ENCODE measurements around the gene CRTC1.

GRCh38 chr19:18768997-18769891 is 85.8 kb downstream of the CRTC1 start:
- TF ChIP-seq RCOR2 (CRISPR knock-in tag; IDR thresholded peaks at IDR 0.05) (no peak), HNRNPUL1 (IDR thresholded peaks at IDR 0.05; ENCODE audit: low read depth, low read length) (no peak), THAP11 (CRISPR knock-in tag; IDR thresholded peaks at IDR 0.05) (no peak), FOXA3 (CRISPR knock-in tag; IDR thresholded peaks at IDR 0.05) (no peak), ZNF883 (CRISPR knock-in tag; IDR thresholded peaks at IDR 0.05; ENCODE audit: not compliant biosample characterization) (no peak), ARID2 (CRISPR knock-in tag; IDR thresholded peaks at IDR 0.05; ENCODE audit: borderline replicate concordance) (no peak), ZNF629 (CRISPR knock-in tag; conservative IDR thresholded peaks at IDR 0.05) (no peak), SPEN (CRISPR knock-in tag; IDR thresholded peaks at IDR 0.05; ENCODE audit: low read depth) (no peak), ASH2L (IDR thresholded peaks at IDR 0.05; ENCODE audit: insufficient read length, low read depth, low read length) (no peak), MAX (IDR thresholded peaks at IDR 0.05) (no peak), MYC (CRISPR knock-in tag; IDR thresholded peaks at IDR 0.05; ENCODE audit: borderline replicate concordance) (no peak), HDAC6 (IDR thresholded peaks at IDR 0.05; ENCODE audit: low read depth, low read length) (no peak), TERF1 (CRISPR knock-in tag; IDR thresholded peaks at IDR 0.05) (no peak), ATF3 (CRISPR knock-in tag; IDR thresholded peaks at IDR 0.05) (no peak)

All from HepG2 (cell line).